Measurements from ENCODE around the gene ZNF77.
"Not testable (repeated sequence)": the region's sequence is repeated elsewhere in the genome, so short reads cannot be mapped to it uniquely, and the experiment has no call there.

Gene ZNF77

DNA sequence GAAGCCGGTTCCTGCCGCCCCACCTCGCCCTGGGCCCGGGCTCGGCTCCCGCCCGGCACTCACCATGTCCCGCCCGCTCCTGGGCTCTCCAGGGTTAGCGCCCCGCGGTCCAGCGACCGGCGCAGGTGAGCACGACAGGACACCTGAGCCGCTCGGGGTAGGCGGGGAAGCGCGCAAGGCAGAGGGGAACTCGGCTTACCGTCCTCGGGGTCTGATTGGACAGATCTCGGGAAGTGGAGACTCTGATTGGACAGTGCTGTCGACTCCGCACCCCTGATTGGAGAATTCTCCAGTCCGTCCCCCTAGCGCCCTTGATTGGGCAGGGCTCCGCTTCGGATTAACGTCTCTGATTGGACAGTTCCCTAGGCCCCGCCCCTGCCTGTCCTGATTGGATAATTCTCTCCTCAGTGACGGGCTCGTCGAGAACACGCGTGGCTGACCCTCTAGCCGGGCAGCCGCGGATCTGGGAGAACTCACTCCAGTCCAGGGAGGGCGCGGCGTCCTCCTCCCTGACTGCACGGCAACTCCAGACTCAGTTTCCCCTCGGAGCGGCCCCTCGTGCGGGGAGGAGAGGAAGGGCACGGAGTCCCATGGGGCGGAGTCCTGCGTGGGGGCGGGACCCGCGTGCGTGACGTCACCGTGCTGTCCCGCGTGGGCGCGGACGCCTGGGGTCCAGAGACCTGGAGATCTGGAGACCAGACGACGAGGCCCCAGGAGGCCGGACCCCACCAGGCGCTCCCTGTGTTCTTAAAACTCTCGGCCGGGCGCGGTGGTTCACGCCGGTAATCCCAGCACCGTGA lies at the start of gene ZNF77:
TSS of gene ZNF77 (minus strand) at position 197 of the 800 bp plus-strand sequence. CDS start at position 66, 131 bp downstream.
- peak; percentile 99 for DNase-seq

DNA sequence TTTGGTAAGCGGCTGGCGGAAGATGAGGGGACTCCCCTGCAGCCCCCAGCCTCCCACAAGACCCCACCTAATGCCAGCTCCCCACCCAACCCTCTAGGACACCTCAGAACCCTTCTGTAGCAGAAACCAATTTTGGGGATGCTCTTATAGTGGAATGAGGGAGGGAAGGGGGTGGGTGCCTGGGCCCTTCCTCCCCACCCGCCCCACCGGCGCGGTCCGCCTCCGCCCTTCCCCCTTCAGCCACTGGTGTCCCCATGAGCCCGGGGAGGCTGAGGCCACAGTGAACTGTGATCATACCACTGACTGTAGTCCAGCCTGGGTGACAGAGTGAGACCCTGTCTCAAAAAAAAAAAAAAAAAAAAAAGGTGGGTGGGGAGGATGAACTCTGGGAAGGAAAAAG lies 48.8 kb upstream of the ZNF77 start:
- no peak for DNase-seq

DNA sequence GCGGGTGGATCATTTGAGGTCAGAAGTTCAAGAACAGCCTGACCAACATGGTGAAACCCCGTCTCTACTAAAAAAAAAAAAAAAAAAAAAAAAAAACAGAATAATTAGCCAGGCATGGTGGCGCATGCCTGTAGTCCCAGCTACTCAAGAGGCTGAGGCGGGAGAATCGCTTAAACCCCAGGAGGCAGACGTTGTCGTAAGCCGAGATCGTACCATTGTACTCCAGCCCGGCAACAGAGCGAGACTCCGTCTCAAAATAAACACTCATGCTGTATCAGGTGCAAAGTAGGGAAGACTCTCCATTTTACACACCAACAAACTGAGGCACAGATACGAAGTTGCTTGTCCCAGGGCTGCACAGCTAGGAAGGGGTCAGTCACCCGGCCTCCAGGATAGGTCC lies 48.2 kb upstream of the ZNF77 start:
- DNase-seq: peak; percentile 87

GRCh38 chr19:2992333-2992732 lies 47.6 kb upstream of the ZNF77 start:
- DNase-seq: not testable (repeated sequence)

DNA sequence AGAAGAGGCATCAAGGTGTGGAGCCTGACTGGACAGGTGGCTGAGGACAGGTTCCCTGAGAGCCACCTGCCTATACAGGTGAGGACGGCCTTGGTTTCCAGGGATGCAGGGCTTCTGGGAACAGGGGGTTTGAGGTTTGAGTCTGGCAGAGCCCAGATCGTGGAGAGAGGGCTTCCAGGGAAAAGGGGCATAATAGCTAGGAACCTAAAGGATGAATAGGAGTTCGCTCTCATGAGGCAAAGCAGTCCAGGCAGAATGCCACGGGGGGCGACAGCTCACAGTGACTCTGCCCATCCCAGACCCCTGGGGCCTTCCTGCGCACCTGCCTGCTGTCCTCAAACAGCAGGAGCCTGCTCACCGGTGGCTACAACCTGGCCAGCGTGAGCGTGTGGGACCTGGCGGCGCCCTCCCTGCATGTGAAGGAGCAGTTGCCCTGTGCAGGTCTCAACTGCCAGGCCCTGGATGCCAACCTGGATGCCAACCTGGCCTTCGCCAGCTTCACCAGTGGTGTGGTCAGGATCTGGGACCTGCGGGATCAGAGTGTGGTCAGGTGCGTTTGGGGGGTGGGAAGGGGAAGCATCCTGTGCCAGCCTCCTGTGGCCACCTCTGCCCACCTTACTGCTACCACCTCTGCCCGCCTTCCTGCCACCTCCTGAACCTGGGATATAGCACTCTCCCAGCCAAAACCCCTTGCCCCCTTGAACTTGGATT lies 44.6 kb upstream of the ZNF77 start:
- DNase-seq: no peak

- no peak for DNase-seq
Measured at GRCh38 chr19:2988568-2988967, 43.8 kb upstream of the ZNF77 start.

GRCh38 chr19:2987797-2988196 lies 43.0 kb upstream of the ZNF77 start:
- DNase-seq: no peak

DNA sequence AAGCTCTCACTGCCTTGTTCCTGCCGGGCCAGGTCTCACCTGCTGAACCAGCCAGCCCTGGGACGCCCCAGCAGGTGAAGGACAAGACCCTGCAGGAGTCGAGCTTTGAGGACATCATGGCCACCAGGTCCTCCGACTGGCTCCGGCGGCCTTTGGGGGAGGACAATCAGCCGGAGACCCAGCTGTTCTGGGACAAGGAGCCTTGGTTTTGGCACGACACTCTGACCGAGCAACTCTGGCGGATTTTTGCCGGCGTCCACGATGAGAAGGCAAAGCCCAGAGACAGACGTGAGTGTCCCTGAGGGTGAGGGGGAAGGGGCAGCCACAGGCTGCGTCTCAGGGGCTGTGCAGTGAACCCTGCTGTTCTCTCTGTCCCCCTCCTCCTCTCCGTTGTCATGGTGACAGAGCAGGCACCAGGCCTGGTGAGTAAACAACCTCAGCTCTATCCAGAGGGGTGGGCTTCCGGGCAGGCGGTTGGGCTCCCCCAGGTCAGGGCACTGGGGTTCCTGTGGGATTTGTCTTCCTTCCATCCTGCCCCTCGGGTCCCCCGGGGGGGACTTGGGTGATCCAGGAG lies 42.3 kb upstream of the ZNF77 start:
- DNase-seq: no peak

DNA sequence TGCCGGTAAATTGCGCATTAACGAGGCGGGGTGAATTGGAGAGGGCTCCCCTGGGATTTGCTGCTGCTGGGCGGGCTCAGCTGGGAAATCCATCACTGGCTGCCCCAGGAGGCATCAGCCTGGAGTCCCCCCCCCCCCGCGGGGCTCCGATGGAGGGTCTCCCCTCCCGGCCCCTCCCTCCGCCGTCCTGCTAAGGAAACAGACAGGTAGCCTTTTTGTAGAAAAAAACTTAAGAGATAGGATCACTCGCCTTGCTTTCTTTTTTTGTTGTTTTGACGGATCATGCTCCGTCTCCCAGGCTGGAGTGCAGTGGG lies 39.4 kb upstream of the ZNF77 start:
- DNase-seq: no peak

DNA sequence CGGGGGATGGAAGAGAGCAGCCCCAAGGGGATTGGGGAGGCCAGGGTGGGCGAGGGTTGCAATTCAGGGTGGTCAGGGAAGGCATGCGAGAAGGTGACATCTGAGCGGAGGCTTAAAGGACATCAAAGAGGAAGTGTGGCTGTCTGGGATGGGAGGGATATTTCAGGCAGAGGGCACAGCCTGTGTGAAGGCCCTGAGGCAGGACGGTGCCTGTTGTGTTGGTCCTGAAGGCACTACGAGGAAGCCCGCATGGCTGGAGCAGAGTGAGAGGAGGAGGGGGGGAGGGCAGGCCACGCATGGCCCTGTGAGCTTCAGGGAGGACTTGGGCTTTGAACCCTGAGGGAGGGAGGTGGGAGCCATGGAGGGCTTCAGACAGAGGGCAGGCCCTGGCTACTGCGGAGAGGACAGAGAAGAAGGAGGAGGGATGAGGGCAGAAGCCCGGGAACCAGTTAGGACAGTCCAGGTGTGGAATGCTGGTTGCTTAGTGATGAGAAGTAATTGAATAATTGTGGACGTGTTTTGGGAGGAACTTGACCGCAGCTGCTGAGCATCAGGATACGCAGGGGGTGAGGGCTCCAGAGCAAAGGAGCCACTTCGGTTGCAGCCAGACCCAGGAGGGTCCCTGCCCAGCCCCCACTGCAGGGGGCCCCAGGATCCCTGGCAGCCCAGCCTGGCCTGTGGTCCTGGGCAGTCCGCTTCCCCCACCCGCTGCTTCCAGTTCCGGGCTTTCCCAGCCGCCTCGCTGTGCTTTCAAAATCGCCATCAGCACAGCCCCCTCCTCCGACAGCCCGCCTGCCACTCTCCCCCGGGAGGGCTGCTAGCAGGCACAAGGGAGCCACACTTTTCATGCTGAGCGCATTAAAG lies 38.8 kb upstream of the ZNF77 start:
- DNase-seq: peak; percentile 99

- peak; percentile 95 for DNase-seq
Measured at GRCh38 chr19:2982983-2983350, 38.2 kb upstream of the ZNF77 start.

GRCh38 chr19:2982561-2982960 lies 37.8 kb upstream of the ZNF77 start:
- no peak for DNase-seq

- no peak for DNase-seq
Measured at GRCh38 chr19:2981898-2982297, 37.1 kb upstream of the ZNF77 start.

DNA sequence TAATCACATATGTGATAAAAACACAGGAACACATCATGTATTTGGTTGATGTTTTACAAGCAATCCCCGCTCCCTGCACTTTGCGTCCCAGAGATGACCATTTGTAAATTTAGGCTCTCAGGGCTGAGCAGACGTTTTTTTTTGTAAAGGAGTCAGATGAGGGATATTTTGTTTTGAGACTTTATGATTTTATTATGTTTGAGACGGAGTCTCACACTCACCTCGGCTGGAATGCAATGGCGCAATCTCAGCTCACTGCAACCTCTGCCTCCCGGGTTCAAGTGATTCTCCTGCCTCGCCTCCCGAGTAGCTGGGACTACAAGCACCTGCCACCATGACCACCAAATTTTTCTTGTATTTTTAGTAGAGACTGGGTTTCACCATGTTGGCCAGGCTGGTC lies 34.0 kb upstream of the ZNF77 start:
- no peak for DNase-seq

DNA sequence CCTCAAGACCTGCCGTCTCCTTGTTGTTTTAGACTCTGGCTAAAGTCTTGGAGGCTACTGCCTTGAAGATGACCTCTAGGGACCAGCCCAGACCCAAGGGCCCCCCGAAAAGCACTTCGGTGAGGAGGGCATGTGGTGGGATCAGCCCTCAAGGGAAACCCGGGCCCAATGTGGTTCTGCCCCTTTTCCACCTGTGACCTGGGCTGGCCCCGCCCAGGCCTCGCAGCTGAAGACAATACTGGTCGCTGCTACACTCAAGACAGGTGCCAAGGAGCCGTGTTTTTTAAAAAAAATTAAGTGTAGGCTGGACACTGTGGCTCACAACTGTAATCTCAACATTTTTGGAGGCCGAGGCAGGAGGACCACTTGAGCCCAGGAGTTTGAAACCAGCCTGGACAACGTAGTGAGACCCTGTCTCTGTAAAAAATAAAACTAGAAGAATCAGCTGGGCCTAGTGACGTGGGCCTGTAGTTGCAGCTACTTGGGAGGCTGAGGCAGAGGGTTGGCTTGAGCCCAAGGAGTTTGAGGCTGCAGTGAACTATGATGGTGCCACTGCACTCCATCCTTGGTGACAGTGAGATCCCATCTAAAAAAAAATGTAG lies 33.5 kb upstream of the ZNF77 start:
- DNase-seq: no peak

DNA sequence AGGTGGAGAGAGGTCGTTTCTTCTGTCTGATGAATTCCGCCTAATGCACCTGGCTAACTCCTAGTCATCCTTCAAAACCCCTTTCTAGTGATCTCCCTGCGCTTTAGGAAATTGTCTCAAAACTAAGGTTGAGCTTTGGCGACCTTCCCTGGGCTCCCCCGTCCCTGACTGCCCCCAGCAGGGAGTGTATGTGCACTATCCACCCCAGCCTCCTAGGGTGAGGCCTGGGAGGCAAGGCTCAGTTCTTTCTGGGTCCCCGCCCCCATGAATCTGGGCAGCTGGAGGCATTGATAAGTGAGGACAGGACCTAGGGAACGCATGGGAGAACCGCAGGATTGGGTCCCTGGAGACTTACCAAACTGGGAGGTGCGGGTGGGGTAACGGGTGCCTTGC lies 33.0 kb upstream of the ZNF77 start:
- DNase-seq: no peak

GRCh38 chr19:2977001-2977745 lies 32.4 kb upstream of the ZNF77 start, which contains the start of gene TLE6:
Gene TLE6 (plus strand): TSS chr19:2977564. CDS start chr19:2978234, 670 bp downstream.
- DNase-seq: peak; percentile 96

- DNase-seq: no peak
Measured at GRCh38 chr19:2976609-2977000, 31.8 kb upstream of the ZNF77 start.

- DNase-seq: no peak
Measured at GRCh38 chr19:2974342-2975041, 29.7 kb upstream of the ZNF77 start.

DNA sequence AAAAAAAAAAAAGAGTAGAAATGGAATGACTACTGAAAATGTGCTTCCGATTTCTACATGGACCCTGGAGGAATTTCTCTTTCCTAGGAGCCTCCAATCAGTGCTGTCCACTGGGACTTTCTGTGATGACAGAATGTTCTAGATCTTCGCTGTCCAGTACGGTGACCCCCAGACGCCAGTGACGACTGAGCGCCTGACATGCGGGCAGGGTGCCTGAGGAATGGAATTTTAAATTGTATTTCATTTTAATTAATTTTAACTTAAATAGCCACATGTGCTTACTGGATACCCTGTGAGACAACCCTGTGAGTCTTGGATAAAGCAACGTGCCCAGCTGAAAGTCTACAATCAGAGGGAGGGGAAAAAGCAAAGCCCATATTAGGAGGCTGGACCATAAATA lies 28.5 kb upstream of the ZNF77 start:
- no peak for DNase-seq

GRCh38 chr19:2970201-2970835 lies 25.5 kb upstream of the ZNF77 start:
- no peak for DNase-seq

Measured in NCI-H2171 treated with DMSO at 0.1 percent for 48 hours (cell line).